Measurements from ENCODE around the gene FGFR1OP2.

GRCh38 chr12:27000961-27001360, 62.7 kb downstream of the FGFR1OP2 start:
- TF ChIP-seq CTCF (IDR thresholded peaks at IDR 0.05) (no peak), EZH2 (IDR thresholded peaks at IDR 0.05) (no peak), EZH2phosphoT487 (IDR thresholded peaks at IDR 0.05) (no peak)
